ENCODE results near the gene FRZB. TPM values are rescaled to one million over a fixed set of nuclear protein-coding genes. Genes with fewer than 3 reads are reported as not detected.
A peak's percentile ranks its signal among the peaks of the same experiment; 100 is the strongest.
"Not testable (repeated sequence)": the region's sequence is repeated elsewhere in the genome, so short reads cannot be mapped to it uniquely, and the experiment has no call there.

The FRZB gene
- 0.08 and 0.10 TPM in 2 replicates for total RNA-seq (2014; rRNA removed; shearing (Covaris generic))

DNA sequence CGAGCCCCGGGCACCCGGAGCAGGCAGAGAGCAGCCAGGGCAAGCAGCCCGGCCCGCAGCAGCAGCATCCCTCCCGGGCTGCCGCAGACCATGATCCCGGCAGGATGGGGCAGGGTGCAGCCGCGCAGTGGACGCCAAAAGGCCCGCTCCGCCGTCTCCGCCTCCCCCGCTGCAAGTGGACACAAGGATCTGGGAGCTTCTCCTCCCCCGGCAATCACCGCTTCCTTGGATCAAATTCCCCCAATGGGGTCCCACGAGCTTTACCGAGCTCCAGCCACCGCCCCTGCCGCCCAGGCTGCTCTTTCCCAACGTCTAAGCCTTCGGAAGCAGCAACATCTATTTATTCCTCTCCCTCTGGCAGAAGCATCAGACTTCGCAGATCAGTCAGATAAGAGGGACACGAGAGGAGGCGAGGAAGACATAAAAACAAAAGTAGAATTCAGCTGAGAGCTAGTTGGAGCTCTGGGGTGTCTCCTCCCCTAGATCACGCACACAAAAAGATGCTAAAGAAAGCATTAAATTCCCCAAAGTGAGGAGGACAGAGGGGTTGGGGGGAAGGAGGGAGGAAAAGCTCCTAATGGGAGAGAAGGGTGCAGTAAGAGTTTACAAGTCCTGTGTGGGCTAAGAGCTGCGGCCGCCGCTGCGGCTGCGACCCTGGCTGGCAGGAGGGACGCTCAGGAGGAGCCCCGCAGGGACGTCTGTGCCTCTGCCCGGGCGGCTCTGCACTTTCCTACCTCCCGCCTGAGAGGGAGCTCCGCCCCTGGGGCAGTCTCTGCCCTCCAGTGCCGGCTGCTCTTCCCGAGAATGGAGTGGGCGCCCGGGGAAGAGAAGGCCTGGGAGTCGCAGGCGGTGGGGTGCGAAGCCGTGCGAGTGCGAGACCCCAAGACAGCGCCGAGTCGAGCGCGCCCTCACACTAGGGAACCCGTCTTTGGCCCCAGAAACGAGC, at the start of gene FRZB:
Gene FRZB, minus strand, starts transcription at position 177 of the 946 bp plus-strand sequence. Its CDS starts 85 bp downstream, at position 92.
- DNase-seq (ENCODE audit: low spot score), result no peak

DNA sequence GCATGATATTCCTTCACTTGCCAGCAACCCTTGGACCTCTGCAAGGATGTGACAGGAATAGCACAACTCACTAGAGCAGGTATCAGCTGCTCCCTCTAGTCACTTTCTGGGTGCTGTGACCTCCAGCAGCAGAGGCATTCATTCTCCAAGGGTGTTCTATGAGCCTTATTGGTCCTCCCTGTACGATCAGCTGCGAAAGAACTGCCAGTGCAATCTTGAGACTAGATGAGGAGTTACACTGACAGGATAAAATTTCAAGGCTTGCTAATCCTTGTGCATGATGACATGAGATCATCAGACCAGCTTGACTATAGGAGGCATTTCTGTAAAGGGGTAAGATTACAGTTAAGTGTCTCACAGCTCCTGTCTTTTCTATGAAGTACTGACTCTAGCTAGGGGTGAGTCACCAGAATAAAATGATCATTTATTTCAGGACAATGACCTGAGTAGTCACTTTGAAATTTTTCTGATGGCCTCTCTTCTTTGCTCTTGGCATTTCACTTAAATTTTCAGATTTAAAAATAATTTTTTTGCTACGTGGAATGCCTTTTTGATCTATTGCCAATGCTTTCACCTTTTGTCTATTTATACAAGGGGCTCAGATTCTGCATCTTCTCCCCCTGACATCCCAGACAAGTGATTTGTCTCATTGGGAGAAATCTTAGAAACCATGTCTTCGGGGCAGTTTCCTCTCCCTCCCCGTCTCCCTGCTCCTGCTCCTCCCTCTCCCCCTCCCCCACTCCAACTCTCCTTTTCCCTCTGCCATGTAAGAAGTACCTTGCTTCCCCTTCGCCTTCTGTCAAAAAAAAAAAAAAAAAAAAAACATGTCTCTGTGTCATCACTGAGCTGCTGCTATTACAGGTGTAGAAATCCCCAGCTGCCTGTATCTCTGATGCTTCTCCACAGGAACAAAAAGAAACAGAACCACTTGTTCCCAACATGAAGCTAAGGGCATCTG, 49.2 kb upstream of the FRZB start:
- DNase-seq (ENCODE audit: low spot score), result peak; percentile 69

GRCh38 chr2:182914852-182915251, 48.4 kb upstream of the FRZB start:
- DNase-seq (ENCODE audit: low spot score), result no peak

- DNase-seq (ENCODE audit: low spot score), result no peak
Observed at GRCh38 chr2:182913064-182913463, 46.6 kb upstream of the FRZB start.

GRCh38 chr2:182912518-182912915, 46.1 kb upstream of the FRZB start:
- DNase-seq (ENCODE audit: low spot score), result no peak

DNA sequence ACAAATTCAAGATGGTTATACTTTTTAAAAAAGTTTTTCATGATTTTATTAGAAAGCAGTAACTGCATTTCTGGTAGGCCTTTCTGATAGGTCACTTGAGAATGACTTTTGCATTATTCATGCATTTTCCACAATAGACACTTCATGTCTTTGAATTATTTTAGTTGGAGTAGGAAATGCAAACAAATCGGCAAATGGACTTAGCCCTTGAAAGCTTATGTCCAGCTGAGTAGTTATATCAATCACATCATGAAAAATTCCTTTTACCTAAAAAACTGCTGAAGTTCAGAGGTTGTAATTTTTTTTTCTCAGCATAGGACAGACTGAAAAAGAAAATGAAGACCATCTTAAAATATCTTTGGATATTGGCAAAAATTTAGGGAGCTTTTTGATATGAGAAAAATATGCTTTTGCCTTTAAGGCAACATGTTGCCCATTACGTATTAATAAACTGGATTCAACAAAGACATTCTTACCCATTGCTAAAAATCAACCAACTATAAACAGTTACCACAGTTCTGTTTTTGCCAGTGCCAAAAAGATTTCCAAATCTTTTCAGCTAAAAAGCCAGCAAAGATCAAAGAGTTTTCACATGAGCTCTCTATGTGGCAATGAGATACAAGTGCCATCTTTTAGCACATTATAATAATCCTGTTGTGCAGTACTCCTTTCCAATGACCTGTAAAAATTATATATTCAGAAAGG, 45.5 kb upstream of the FRZB start:
- no peak for DNase-seq (ENCODE audit: low spot score)

DNA sequence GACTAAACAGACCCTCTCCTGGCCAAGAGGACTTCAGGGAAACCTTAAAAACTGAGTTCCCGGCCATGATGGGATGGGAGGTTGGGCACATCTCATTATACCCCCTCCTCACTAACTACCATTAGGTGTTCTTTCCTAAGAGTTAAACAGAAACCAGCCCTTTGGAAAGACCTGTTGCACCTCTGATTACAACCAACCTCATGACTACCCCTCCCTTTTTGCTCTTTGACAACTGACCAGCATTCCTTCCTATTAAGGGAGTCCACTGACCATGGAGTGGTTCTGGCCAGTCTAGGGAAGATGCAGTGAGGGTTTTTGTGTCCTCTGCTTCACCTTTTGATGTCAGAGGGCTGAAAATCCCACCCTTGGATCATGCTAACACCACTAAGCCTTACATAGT, 44.5 kb upstream of the FRZB start:
- DNase-seq (ENCODE audit: low spot score), result no peak

- DNase-seq (ENCODE audit: low spot score), result no peak
Observed at GRCh38 chr2:182907081-182907830, 40.8 kb upstream of the FRZB start.

DNA sequence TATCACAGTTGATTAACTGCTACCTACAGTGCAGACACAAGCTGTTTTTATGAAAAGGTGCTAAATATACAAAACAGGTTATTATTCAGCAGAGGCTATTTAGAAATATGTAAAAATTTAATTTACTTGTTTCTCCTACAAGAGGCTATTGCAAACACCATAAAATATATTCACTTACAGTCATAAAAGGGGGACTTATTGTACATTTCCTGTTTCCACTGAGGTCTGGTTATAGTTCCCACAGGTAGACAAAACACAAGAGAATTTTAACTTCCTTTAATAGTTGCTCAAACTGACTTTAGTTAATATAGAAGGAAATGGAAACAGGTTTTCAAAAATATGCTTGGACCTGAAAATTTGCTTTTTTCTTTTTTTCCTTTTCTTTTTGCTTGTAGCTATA, 40.0 kb upstream of the FRZB start:
- no peak for DNase-seq (ENCODE audit: low spot score)

DNA sequence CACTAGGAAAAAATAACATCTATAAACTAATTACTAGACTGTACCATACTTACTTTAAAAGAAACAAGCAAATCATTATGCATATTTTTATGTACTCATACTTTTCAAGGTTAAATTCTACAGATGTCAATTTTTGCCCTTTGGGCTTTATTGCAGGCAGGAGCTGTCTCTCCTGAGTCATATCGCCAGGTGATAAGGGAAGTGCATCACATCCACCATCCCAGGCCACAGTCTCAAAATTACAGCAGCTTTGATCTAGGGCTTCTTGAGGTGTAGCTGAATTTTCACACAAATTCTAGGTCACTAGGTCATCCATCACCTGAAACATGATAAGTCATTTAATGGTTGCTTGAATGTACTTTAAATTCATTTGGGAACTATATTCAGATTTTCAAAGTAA, 38.4 kb upstream of the FRZB start:
- no peak for DNase-seq (ENCODE audit: low spot score)

- DNase-seq (ENCODE audit: low spot score), result no peak
Observed at GRCh38 chr2:182903566-182903965, 37.1 kb upstream of the FRZB start.

DNA sequence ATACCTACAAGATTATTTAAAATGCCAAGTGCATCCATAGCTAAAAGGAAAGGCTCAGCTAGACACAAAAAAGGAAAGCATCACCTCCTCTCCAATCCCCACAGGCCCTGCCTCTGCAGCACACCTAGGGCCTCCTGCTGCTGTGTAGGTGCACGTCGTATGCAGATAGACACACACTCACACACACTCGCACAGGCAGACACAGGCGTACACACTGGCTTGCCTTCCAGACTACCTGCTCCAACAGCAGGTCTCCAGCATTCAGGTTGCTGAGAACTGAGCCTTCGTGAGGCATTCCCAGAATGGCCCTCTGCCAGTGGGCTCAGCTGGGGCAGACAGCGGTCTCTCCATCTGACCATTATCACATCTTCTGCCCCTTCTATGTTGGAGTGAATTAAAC, 35.3 kb upstream of the FRZB start:
- DNase-seq (ENCODE audit: low spot score), result no peak

GRCh38 chr2:182898718-182899117, 32.3 kb upstream of the FRZB start:
- no peak for DNase-seq (ENCODE audit: low spot score)

GRCh38 chr2:182897137-182897536, 30.7 kb upstream of the FRZB start:
- no peak for DNase-seq (ENCODE audit: low spot score)

DNA sequence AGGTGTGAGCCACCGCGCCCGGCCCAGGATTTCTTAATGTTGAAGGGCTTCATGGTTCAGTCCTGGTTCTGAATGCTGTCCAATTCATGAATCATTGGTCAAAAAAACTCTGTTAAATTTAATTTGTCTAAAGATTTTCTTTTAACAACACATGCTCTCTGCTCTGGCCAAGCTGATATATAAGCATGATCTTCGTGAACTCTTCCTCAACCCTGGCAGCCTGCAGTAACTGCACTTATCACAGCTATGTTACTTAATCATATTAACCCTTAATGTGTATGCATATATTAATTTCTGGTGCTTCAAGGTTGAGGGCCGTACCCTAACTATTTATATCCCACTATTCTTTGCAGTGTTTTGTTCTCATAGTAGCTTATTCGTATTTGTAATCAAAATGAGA, 29.4 kb upstream of the FRZB start:
- no peak for DNase-seq (ENCODE audit: low spot score)

DNA sequence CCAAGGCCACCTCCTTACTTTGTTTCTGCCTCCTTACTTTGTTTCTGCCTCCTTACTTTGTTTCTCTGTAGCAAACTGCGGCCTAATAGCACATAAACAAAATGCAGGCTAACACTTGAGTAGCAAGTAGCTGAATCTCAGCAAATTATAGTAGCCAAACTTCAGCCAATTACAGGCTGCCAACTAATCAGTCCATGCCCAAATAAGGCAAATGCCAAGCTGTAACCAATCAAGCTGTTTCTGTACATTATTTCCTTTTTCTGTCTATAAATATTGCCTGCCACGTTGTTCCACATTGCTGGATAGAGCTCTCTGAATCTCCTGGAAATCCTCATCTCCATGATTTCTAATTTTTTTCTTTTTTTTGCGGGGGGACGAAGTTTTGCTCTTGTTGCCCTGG, 28.7 kb upstream of the FRZB start:
- DNase-seq (ENCODE audit: low spot score), result no peak

GRCh38 chr2:182894174-182894573, 27.7 kb upstream of the FRZB start:
- DNase-seq (ENCODE audit: low spot score), result no peak

GRCh38 chr2:182893666-182894065, 27.2 kb upstream of the FRZB start:
- DNase-seq (ENCODE audit: low spot score), result no peak

DNA sequence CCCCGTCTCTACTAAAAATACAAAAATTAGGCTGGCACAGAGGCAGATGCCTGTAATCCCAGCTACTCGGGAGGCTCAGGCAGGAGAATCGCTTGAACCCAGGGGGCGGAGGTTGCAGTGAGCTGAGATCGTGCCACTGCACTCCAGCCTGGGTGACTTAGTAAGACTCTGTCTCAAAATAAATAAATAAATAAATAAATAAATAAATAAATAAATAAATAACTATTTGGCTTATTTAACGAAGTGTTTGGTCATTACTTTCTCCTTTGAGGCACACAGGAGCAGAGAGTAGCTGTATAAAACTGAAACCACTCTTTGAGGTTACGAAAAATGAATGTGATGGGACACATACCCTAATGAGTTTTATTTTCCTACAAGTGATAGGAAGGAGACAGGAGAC, 26.6 kb upstream of the FRZB start:
- not testable (repeated sequence) for DNase-seq (ENCODE audit: low spot score)

- no peak for DNase-seq (ENCODE audit: low spot score)
Observed at GRCh38 chr2:182891611-182892010, 25.2 kb upstream of the FRZB start.

- no peak for DNase-seq (ENCODE audit: low spot score)
Observed at GRCh38 chr2:182890773-182891378, 24.4 kb upstream of the FRZB start.
